HCT116 (cell line): ENCODE measurements around the gene ZMYM4. TPM values are rescaled to one million over a fixed set of nuclear protein-coding genes. Genes with fewer than 3 reads are reported as not detected.

ENCODE experiments used
- ATAC-seq: fragments of 200-7000 bp; cut with Tn5 transposase; 2 replicates; pipeline ENCODE4 v1.9.1; 2020; ENCODE audit warnings: mild to moderate bottlenecking, moderate library complexity
- BruUV-seq: library from RNA; stranded (reverse); fragments of 400-500 nt; replicated peaks from 2 replicates; lab custom pipeline; 2021; lab: Mats Ljungman, UMichigan
- CTCF ChIA-PET: fragments of 300-600 bp; sonication (Branson Sonifier 250); formaldehyde crosslinking; loops from one replicate; lab custom pipeline; 2021; ENCODE audit warnings: antibody characterized with exemption; lab: Charles Lee
- POLR2A ChIA-PET: fragments of 300-600, 350-600 bp; sonication (Branson Sonifier 250); formaldehyde crosslinking; loops from one replicate; lab custom pipeline; 2021; ENCODE audit warnings: antibody characterized with exemption; lab: Charles Lee
- RAD21 ChIA-PET, 2 experiments: fragments of 300-600 bp; sonication (Branson Sonifier 250); formaldehyde crosslinking; loops; one replicate each; lab custom pipeline; 2023; ENCODE audit warnings: low total read pairs in 2 of 2; ENCODE audit not compliant: uncharacterized antibody in 2 of 2, unreplicated experiment in 2 of 2, low non-redundant PET in 1 of 2; lab: Charles Lee
- DNase-seq: peaks from one replicate; pipeline ENCODE4 v3.0.0-alpha.2; 2010; ENCODE audit warnings: low read depth, low spot score
- H2AFZ ChIP-seq: fragments of 200-600 bp; shearing (Covaris generic), sonication (generic); 2 replicates; pipeline ENCODE4 v1.6.1; 2017; ENCODE audit warnings: low read depth, mixed run types, mixed read lengths, antibody characterized with exemption, low read length; ENCODE audit not compliant: poor library complexity, severe bottlenecking
- H3K27ac ChIP-seq: 2 replicates; pipeline ENCODE4 v1.5.1; 2012; ENCODE audit warnings: low read depth, low read length
- H3K27me3 ChIP-seq: fragments of 200-600 bp; sonication (generic); 2 replicates; pipeline ENCODE4 v1.6.1; 2016; ENCODE audit warnings: mixed run types, low read length, mixed read lengths; ENCODE audit not compliant: insufficient read depth
- H3K36me3 ChIP-seq, 2 experiments: fragments of 200-500 bp in 1 of 2; fragments of 200-600 bp in 1 of 2; sonication (Bioruptor generic) in 1 of 2; sonication (generic) in 1 of 2; 2 replicates each; pipeline versions ENCODE4 v1.5.1 to v1.6.1; 2014 to 2016; ENCODE audit warnings: low read length in 2 of 2, inconsistent platforms in 1 of 2, mixed read lengths in 1 of 2, mixed run types in 1 of 2; ENCODE audit not compliant: insufficient read depth in 2 of 2, control insufficient read depth in 1 of 2
- H3K4me1 ChIP-seq, 2 experiments: fragments of 200-600 bp in 1 of 2; sonication (generic) in 1 of 2; 2 replicates each; pipeline versions ENCODE4 v1.5.1 to v1.6.1; 2012 to 2017; ENCODE audit warnings: low read length in 2 of 2, inconsistent platforms in 1 of 2, mild to moderate bottlenecking in 1 of 2, mixed read lengths in 1 of 2, mixed run types in 1 of 2, moderate library complexity in 1 of 2; ENCODE audit not compliant: insufficient read depth in 2 of 2, control insufficient read depth in 1 of 2
- H3K4me2 ChIP-seq: fragments of 200-600 bp; sonication (generic); 2 replicates; pipeline ENCODE4 v1.6.1; 2017; ENCODE audit warnings: mixed run types, low read length, mixed read lengths
- H3K4me3 ChIP-seq, 2 experiments: fragments of 200-600 bp in 1 of 2; sonication (generic) in 1 of 2; replicated peaks in 1 of 2; 2 replicates each; pipeline ENCODE4 v1.5.1; 2011 to 2016; ENCODE audit warnings: low read length in 2 of 2, control low read depth in 1 of 2, low read depth in 1 of 2, mild to moderate bottlenecking in 1 of 2, mixed read lengths in 1 of 2, mixed run types in 1 of 2
- H3K79me2 ChIP-seq: fragments of 200-600 bp; sonication (generic); 2 replicates; pipeline ENCODE4 v1.6.1; 2017; ENCODE audit warnings: mild to moderate bottlenecking, mixed run types, low read length, moderate library complexity, mixed read lengths; ENCODE audit not compliant: insufficient read depth
- H3K9ac ChIP-seq: fragments of 200-600 bp; sonication (generic); 2 replicates; pipeline ENCODE4 v1.6.1; 2016; ENCODE audit warnings: low read length, mixed read lengths
- H3K9me2 ChIP-seq: fragments of 200-600 bp; sonication (generic), shearing (Covaris generic); 2 replicates; pipeline ENCODE4 v1.6.1; 2017; ENCODE audit warnings: mixed run types, mild to moderate bottlenecking, moderate library complexity; ENCODE audit not compliant: insufficient read depth
- H3K9me3 ChIP-seq, 2 experiments: fragments of 200-500 bp in 1 of 2; fragments of 200-600 bp in 1 of 2; sonication (Bioruptor generic) in 1 of 2; sonication (generic) in 1 of 2; 2 replicates each; pipeline ENCODE4 v1.6.1; 2014 to 2017; ENCODE audit warnings: low read length in 2 of 2, mixed read lengths in 2 of 2, inconsistent platforms in 1 of 2, low read depth in 1 of 2, mild to moderate bottlenecking in 1 of 2, mixed run types in 1 of 2, moderate library complexity in 1 of 2; ENCODE audit not compliant: control insufficient read depth in 1 of 2, insufficient read depth in 1 of 2
- H4K20me1 ChIP-seq: fragments of 200-600 bp; sonication (generic), shearing (Covaris generic); 2 replicates; pipeline ENCODE4 v1.6.1; 2017; ENCODE audit warnings: mixed run types, mild to moderate bottlenecking, moderate library complexity; ENCODE audit not compliant: insufficient read depth
- CBX3 ChIP-seq: IDR thresholded peaks from 2 replicates; pipeline ENCODE4 v1.6.1; 2012; ENCODE audit warnings: low read depth
- CEBPB ChIP-seq: IDR thresholded peaks from 2 replicates; pipeline ENCODE4 v1.6.1; 2012; ENCODE audit warnings: low read depth
- ELF1 ChIP-seq: IDR thresholded peaks from 2 replicates; pipeline ENCODE4 v1.6.1; 2012; ENCODE audit warnings: low read depth, borderline replicate concordance
- EZH2 ChIP-seq: fragments of 200-600 bp; sonication (generic); IDR thresholded peaks from 2 replicates; pipeline ENCODE4 v1.6.1; 2017; ENCODE audit warnings: antibody characterized with exemption, mixed run types
- EZH2phosphoT487 ChIP-seq: fragments of 200-600 bp; IDR thresholded peaks from 2 replicates; pipeline ENCODE4 v1.6.1; 2018; ENCODE audit warnings: antibody characterized with exemption, borderline replicate concordance
- FOSL1 ChIP-seq: IDR thresholded peaks from 2 replicates; pipeline ENCODE4 v1.6.1; 2012; ENCODE audit warnings: low read depth
- MAX ChIP-seq: IDR thresholded peaks from 2 replicates; pipeline ENCODE4 v1.6.1; 2012
- REST ChIP-seq: IDR thresholded peaks from 2 replicates; pipeline ENCODE4 v1.6.1; 2012; ENCODE audit warnings: low read depth
- SIN3A ChIP-seq: IDR thresholded peaks from 2 replicates; pipeline ENCODE4 v1.6.1; 2012; ENCODE audit warnings: low read depth
- SP1 ChIP-seq: IDR thresholded peaks from 2 replicates; pipeline ENCODE4 v1.6.1; 2012; ENCODE audit warnings: low read depth
- SRF ChIP-seq: IDR thresholded peaks from 2 replicates; pipeline ENCODE4 v1.6.1; 2012; ENCODE audit warnings: low read depth
- TCF7L2 ChIP-seq: IDR thresholded peaks from 2 replicates; pipeline ENCODE4 v1.7.0; 2011; ENCODE audit warnings: borderline replicate concordance, inconsistent platforms; ENCODE audit not compliant: insufficient read depth, insufficient read length; ENCODE audit errors: extremely low read depth
- YY1 ChIP-seq: IDR thresholded peaks from 2 replicates; pipeline ENCODE4 v1.6.1; 2011; ENCODE audit warnings: low read length, low read depth, moderate library complexity, mild to moderate bottlenecking; ENCODE audit not compliant: insufficient replicate concordance; ENCODE audit errors: extremely low read depth
- ZFX ChIP-seq: fragments of 450-650 bp; IDR thresholded peaks from 2 replicates; pipeline ENCODE4 v1.6.1; 2017
- intact Hi-C: fragments of 100-400 bp; cut with micrococcal nuclease; formaldehyde crosslinking; loops from 2 replicates; pipeline ENCODE4 v1.10.0; 2022
- total RNA-seq: library from RNA; stranded (reverse); gene quantifications from one replicate; pipeline ENCODE4 v1.2.1, GENCODE V29; 2021; ENCODE audit not compliant: unreplicated experiment
- TF ChIP-seq, protein P1 (sequence below): IDR thresholded peaks from 2 replicates; pipeline ENCODE4 v1.6.1; 2012

Gene ZMYM4
- total RNA-seq, 1 experiment from 2014 or later, result 58.0 TPM

DNA sequence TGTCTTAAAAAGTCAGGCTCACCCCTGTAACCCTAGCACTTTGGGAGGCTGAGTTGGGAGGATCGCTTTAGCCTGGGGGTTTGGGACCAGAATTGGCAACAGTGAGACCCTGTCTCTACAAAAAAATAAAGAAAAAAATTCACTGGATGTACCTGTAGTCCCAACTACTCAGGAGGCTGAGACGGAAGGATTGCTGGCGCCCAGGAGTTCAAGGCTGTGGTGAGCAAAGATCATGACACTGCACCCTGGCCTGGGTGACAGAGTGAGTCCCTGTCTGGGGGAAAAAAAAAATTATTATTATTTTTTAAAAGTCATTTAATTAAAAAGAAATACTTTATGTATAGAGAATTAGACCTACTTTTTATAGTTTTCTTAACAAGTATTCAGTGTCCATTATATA is 47.1 kb downstream of the ZMYM4 start:
- CTCF ChIA-PET, result no interaction called here
- POLR2A ChIA-PET, result no interaction called here
- peaks cover 30% of the 10 kb centered on the region for H3K79me2 ChIP-seq

More for the DNA sequence above, 47.1 kb downstream of the ZMYM4 start:
- RAD21 ChIA-PET, result no interaction called here
- BruUV-seq, result no TSS peak
- H3K4me1 ChIP-seq, result no peaks in the 10 kb centered on the region
- no peak for TF ChIP-seq SRF
- TF ChIP-seq REST, result no peak
- no peak for TF ChIP-seq SP1
- TF ChIP-seq CBX3, result no peak
- no peak for TF ChIP-seq EZH2
- no peak for TF ChIP-seq MAX
- no peak for TF ChIP-seq YY1
- TF ChIP-seq SIN3A, result no peak
- TF ChIP-seq ZFX, result no peak
- TF ChIP-seq ELF1, result no peak
- TF ChIP-seq FOSL1, result no peak
- no peak for TF ChIP-seq CEBPB
- TF ChIP-seq EZH2phosphoT487, result no peak
- TF ChIP-seq, protein P1, sequence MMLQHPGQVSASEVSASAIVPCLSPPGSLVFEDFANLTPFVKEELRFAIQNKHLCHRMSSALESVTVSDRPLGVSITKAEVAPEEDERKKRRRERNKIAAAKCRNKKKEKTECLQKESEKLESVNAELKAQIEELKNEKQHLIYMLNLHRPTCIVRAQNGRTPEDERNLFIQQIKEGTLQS, result no peak
- no peak for TF ChIP-seq TCF7L2
- TF ChIP-seq, all 23 proteins: peak for 0
- Histone ChIP-seq H3K27me3 (no peaks in the 10 kb centered on the region), H4K20me1 (no peaks in the 10 kb centered on the region; the same call in 1 of the 2 replicates), H3K4me2 (no peak overlapping the region), H3K27ac (no peak overlapping the region), H3K9me2 (no peaks in the 10 kb centered on the region), H3K36me3 (no peaks in the 10 kb centered on the region; a peak in 1 of 4 replicates), H3K4me3 (no peak overlapping the region), H3K9ac (no peak overlapping the region), H2AFZ (no peak overlapping the region), H3K9me3 (no peaks in the 10 kb centered on the region)
- intact Hi-C loops, result no loop called here
- ATAC-seq (no peak), DNase-seq (no peak)
